ENCODE data around the gene TRIM9. TPM values are rescaled to one million over a fixed set of nuclear protein-coding genes. Genes with fewer than 3 reads are reported as not detected.

Gene TRIM9
- total RNA-seq, 1 experiment from 2014 or later: 9.8 TPM

DNA sequence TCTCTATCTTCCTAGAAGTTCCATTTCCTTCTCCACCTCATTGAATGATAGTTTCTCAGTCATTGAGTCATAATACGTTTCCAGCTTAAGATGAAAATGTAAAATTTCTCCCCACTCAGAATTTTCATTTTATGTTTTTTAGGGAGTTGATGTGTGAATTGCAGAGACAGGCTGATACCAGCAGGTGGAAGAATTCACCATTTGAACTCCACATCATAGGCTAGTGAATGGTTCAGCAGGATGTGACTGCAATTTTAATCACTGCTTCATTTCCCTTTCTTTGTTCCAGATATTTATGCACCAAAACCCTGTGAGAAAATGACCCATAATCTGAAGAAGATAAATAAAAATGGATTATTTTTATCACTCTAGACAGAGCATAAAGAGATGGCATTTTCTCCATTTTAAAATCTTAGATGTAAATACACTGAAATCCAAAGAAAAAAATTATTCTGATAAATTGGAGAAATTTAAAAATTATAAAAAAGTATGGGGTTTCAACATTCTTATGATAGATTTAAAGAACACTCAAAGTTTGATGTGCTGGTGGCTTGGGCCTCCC, 140.0 kb downstream of the TRIM9 start:
- Histone ChIP-seq H3K9me3 (ENCODE audit: low read depth, low read length, poor library complexity, severe bottlenecking) (no peaks in the 10 kb centered on the region), H3K27me3 (replicated peaks; ENCODE audit: insufficient read depth, low read depth, low read length, poor library complexity) (no peaks in the 10 kb centered on the region), H3K27ac (ENCODE audit: low read depth, low read length, poor library complexity, severe bottlenecking) (peak overlapping the region; percentile 78), H3K4me3 (ENCODE audit: low read depth, low read length, poor library complexity, severe bottlenecking) (no peak overlapping the region), H3K36me3 (ENCODE audit: insufficient read depth, low read length, poor library complexity, severe bottlenecking) (no peaks in the 10 kb centered on the region), H3K4me1 (ENCODE audit: insufficient read depth, low read length, poor library complexity, severe bottlenecking) (peaks cover 17% of the 10 kb centered on the region)
- ChIA-PET CTCF (interaction anchor here (0.5 kb wide), 1 partner anchor 385 kb away, joined by 3 read pairs; no protein-coding TSS in a partner anchor), POLR2A (ENCODE audit: low non-redundant PET) (no interaction called here)
- peak; percentile 83 for TF ChIP-seq CTCF (conservative IDR thresholded peaks at IDR 0.05; ENCODE audit: low read depth, low read length)
- no peak for TF ChIP-seq EZH2 (IDR thresholded peaks at IDR 0.05; ENCODE audit: borderline replicate concordance, low read depth, low read length, poor library complexity, severe bottlenecking)
- BruUV-seq (replicated peaks): no TSS peak
- intact Hi-C loops (cut with micrococcal nuclease; ENCODE audit: unreplicated experiment): loop anchor here (5.0 to 10.0 kb wide), 3 partner anchors 140 to 822 kb away; partner anchors contain the start of gene TRIM9
- DNase-seq (ENCODE audit: low spot score): peak; percentile 87

DNA sequence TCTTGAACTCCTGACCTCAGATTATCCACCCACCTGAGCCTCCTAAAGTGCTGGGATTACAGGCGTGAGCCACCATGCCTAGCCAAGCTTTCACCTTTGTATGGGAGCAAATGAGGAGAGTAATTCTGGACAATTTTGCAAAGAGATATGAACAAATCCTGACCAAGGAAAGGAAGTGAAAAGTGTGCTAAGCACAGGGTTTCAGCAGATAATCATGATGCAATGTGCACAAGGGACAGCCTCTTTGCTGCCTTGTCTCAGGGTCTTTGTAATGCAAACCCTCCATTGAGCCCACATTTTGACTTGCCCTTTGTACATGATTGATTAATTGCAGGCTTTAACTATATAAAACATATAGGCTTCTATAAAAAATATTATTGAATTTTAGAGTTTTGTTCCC, 141.4 kb downstream of the TRIM9 start:
- intact Hi-C loops (cut with micrococcal nuclease; ENCODE audit: unreplicated experiment): loop anchor here (10.0 kb wide), 1 partner anchor 141 kb away; the partner anchor contains the start of gene TRIM9
- no peaks in the 10 kb centered on the region for H3K36me3 ChIP-seq (ENCODE audit: insufficient read depth, low read length, poor library complexity, severe bottlenecking)
- no peaks in the 10 kb centered on the region for H3K9me3 ChIP-seq (ENCODE audit: low read depth, low read length, poor library complexity, severe bottlenecking)
- peaks cover 17% of the 10 kb centered on the region for H3K4me1 ChIP-seq (ENCODE audit: insufficient read depth, low read length, poor library complexity, severe bottlenecking)
- ChIA-PET POLR2A (ENCODE audit: low non-redundant PET) (no interaction called here), CTCF (no interaction called here)
- H3K27me3 ChIP-seq (replicated peaks; ENCODE audit: insufficient read depth, low read depth, low read length, poor library complexity): no peaks in the 10 kb centered on the region
- no peak for DNase-seq (ENCODE audit: low spot score)
- H3K27ac ChIP-seq (ENCODE audit: low read depth, low read length, poor library complexity, severe bottlenecking): no peak overlapping the region
- TF ChIP-seq CTCF (conservative IDR thresholded peaks at IDR 0.05; ENCODE audit: low read depth, low read length): no peak
- no peak for TF ChIP-seq EZH2 (IDR thresholded peaks at IDR 0.05; ENCODE audit: borderline replicate concordance, low read depth, low read length, poor library complexity, severe bottlenecking)
- H3K4me3 ChIP-seq (ENCODE audit: low read depth, low read length, poor library complexity, severe bottlenecking): no peak overlapping the region
- no TSS peak for BruUV-seq (replicated peaks)

- TF ChIP-seq EZH2 (IDR thresholded peaks at IDR 0.05; ENCODE audit: borderline replicate concordance, low read depth, low read length, poor library complexity, severe bottlenecking) (no peak), CTCF (conservative IDR thresholded peaks at IDR 0.05; ENCODE audit: low read depth, low read length) (no peak)
- no peak overlapping the region for H3K27ac ChIP-seq (ENCODE audit: low read depth, low read length, poor library complexity, severe bottlenecking)
- CTCF ChIA-PET: no interaction called here
- POLR2A ChIA-PET (ENCODE audit: low non-redundant PET): no interaction called here
- no TSS peak for BruUV-seq (replicated peaks)
- H3K4me3 ChIP-seq (ENCODE audit: low read depth, low read length, poor library complexity, severe bottlenecking): no peak overlapping the region
- H3K9me3 ChIP-seq (ENCODE audit: low read depth, low read length, poor library complexity, severe bottlenecking): no peaks in the 10 kb centered on the region
- DNase-seq (ENCODE audit: low spot score): no peak
- no peaks in the 10 kb centered on the region for H3K36me3 ChIP-seq (ENCODE audit: insufficient read depth, low read length, poor library complexity, severe bottlenecking)
- no peaks in the 10 kb centered on the region for H3K27me3 ChIP-seq (replicated peaks; ENCODE audit: insufficient read depth, low read depth, low read length, poor library complexity)
- peaks cover 17% of the 10 kb centered on the region for H3K4me1 ChIP-seq (ENCODE audit: insufficient read depth, low read length, poor library complexity, severe bottlenecking)
- intact Hi-C loops (cut with micrococcal nuclease; ENCODE audit: unreplicated experiment): loop anchor here (10.0 kb wide), 1 partner anchor 144 kb away; the partner anchor contains the start of gene TRIM9
Measured at GRCh38 chr14:50951032-50951431, 143.9 kb downstream of the TRIM9 start.

Data from A673 (cell line).